Inflammatory macrophage treated with lipopolysaccharide for 1 hour (primary cell): ENCODE measurements around the gene FAM174B.

Experiments
- DNase-seq, 2 donors: peaks; one replicate each; pipeline ENCODE4 v3.0.0-alpha.2; 2020 to 2022

FAM174B gene

DNA sequence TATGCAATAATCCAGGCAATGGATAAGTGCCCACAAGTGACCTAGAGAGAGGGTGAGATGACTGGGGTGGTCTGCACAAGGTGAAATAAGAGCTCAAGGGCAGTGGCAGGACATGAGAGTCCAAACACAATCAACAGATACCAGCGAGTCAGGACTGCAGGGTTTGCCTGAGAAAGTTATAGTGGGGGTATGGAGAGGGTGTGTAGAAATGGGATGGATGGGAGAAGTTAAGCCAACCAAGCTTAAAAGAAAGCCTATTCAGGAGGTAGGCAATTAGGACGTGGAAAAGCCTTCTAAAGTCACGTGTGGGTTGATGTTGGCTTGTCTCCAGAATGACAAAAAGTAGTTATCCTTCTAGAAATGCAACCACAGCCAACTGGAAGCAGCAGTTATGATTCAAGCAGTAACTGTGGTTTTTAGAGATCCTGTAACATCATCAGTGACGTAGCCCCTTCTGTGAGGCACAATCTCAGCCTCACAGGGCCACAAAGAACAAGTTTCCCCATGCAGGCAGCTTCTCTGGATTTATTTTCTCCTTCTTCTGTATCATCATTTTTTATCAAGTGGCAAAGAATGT lies 56.1 kb downstream of the FAM174B start:
- no peak for DNase-seq

DNA sequence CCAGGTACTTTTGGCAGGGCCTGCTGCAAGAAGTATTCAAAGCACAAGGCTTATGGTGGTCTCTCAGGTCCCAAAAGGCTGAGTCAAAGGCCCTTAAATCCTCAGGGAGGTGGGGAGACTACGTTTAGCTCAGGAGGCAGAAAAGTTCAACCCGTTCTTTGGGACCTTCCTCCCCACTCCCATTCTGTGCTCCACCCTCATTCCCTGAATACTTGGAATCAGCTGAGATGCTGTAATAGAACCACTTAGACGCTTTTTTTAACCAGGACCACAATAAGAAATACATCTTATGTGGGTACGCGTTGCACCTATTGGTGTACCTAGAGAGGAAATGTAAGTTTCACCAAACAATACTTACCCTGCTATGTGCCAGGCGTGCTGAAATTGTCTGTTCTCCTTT lies 58.0 kb downstream of the FAM174B start:
- no peak for DNase-seq

DNA sequence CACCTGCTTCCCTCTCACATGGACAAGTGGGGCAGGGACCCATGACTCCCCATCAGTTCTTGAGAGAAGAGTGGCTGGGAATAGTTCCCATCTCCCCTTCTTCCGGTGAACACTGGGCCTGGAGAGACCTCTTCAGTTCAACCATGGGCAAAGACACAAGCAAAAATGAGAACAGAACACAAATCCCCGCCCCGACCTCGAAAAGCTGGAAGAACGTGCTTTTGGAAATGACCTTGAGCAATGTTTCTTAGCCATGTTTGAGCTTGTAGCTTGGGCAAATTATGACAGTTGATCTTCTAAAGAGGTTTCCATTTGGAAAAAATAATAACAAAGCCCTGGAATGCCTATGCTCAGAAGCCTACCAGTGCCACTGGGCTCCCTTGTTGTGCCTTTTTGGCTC lies 59.0 kb downstream of the FAM174B start:
- DNase-seq = no peak

DNA sequence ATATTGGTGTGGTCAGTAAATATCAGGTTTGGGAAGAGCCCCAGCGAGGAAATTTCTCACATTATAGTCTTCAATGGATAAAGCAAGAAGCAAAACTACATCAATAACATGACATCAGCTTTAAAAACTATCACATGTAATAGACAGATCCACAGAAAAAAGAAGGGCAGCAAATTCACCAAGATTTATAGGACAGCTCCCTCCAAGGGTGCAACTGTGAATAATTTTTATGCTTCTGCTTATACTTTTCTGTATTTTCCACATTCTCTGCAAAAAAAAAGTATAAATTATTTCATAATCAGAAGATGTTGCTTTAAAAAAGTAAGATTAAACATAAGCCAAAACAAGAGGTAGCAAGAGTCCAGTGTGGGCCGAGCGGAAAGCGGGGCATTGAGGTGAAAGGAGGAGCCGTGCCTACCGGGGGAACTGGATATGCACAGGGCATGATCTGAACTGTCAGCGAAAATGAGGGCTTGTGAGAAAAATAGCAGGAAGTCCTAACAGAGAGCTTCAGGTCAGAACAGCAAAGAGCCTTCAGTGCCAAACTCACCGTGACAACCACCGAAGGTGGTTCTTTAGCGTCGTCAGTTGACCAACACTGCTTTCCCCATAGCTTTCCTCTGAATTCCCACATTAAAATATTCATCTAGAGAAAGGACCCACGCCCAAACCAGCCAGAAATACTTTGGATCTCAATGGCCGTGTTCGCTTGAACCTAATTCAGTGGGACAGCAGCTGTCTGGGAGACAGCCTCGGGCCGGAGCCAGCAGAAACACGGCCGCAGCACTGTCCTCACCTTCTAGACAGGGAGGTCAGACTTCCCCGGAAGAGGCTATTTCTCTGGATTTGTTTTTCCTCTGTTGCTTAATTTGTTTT lies 59.8 kb downstream of the FAM174B start:
- no peak for DNase-seq

DNA sequence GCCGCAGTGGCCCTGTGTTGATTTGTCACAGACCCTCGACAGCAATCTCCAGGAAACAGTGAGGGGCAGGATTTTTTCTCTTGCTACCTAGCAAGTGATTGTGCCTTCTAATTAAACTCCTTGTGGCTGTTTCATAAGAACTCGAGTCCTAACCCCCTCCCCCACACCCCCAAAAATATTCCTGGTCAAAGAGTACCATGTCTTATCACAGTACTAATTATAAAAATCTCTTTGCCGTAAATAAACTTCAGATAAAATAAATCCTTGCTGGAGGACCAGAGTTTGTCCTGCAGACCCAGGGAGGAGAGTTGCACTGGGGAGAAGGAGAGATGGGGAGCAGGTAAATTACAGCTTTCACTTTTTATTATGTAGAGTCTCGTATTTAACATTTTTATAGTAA lies 64.3 kb downstream of the FAM174B start:
- no peak for DNase-seq

DNA sequence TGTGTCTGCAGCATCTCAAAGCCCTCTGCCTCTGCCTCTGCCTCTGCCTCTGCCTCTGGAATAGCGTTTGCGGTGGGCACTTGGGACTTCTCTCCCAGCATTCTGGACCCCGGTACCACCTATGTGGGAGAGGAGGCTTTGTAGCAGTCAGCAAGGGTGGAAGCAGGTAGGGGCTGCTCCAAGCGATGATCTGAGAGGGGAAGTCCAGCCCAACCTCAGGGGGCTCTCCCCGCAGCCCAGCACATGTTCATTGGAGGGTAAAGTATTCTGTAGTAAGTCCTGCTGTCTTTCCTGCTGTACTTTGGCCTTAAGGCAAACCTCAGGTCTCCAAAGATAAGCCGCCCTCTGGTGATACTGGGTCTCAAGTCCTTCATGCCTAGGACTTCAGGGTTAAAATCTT lies 68.6 kb downstream of the FAM174B start:
- no peak for DNase-seq

DNA sequence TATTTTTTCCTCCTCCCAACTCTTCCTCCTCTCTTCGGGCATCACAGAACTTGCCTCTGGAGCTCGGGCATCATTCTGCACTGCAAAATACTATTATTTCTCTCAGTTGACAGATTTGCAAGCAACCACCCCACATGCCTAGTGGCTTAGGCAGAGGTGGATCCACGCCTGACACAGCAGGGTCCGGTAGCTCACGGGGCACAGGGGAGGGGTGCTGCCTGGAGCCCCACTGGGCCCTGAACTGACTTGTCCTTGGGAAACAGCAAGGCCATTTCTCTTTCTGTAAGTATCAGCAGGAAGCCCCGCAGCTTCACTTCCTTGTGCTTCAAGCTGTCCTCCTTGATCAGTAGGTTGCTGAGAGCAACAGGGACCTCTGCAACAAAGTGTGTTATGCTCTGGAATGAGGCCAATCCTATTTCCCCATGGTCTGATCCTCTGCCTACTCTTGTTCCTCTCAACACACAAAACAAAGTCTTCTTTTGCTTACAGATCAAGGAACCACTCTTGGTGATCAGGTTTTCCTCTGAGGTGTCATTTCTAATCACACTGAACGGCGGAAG lies 69.1 kb downstream of the FAM174B start:
- DNase-seq = no peak

DNA sequence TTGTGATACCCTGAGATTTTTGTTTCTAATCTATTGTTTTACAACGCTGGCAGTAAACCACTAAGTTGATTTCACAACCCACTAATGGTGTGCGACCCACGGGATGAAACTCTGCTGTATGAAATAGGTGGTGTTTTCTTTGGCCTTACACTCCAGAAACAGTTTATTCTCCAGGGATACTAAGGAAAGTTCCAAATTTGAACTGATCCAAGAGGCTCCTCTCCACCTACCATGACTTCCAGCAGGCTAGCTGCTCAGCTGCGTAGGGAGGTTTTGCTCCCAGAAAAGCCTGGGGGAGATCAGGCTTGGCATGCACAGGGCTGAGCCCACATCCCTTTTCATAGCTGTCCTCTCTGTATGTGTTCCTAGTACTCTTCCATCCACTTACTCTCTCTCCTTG lies 71.5 kb downstream of the FAM174B start:
- DNase-seq = no peak

DNA sequence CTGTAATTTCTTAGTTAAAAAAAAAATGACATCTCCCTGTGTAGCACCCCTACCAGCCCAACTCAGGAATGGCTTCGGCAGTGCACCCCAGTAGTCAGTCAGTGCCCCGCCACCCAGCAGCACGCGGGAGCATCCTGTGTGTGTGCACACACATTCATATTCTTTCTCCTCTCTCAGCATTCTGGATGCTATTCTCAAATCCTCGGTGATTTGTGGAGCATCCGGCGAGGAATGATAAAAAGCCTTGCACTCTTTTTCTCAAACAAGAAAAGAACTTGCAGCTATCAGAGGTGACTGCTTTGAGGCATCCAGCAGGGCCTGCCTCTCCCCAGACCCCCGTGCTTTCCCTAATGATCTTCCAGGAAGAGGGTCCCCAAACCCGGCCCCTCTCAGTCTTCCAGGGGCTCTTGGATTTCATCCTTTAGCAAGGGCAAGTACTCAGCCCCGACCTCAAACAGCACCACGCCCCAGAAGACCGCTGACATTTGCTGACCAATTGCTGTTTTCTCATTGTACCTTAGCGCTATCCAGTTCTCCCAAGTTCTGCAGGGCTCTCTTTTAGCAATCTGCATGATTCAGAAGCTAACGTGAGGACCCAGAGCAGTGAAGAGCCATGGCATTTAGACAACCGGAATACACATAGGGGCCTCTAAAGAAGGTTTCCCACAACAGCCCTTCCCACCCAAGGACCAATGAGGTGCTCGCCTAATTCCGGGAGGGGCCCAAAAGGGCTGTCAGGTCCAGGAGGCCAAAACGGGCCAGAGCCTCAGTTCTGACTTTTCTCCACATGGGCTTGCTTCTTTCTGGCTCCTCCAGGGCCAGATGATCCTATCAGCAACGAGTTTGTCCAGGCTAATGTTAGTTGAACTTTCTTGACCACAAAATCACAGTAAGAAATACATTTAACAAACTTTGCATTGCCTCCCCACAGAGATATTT lies 72.2 kb downstream of the FAM174B start:
- DNase-seq = no peak

DNA sequence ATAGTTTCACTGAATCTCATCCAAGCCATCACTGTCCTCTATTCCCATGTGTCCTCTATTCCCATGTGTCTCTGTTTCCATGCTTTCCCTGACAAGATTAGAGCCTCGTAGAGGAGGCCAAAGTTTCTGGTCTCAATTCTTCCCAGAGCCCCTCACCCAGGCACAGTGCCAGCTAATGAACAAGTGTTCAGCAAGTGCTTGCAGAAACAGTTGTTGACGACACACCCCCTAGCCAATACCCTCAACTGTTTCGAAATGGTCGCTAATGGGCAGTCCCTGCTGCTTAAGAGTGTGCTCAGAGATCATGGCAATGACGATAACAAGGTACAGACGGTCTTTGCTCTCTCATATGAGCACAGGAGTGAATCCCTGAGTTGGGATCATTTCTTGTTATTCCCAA lies 73.4 kb downstream of the FAM174B start:
- no peak for DNase-seq

DNA sequence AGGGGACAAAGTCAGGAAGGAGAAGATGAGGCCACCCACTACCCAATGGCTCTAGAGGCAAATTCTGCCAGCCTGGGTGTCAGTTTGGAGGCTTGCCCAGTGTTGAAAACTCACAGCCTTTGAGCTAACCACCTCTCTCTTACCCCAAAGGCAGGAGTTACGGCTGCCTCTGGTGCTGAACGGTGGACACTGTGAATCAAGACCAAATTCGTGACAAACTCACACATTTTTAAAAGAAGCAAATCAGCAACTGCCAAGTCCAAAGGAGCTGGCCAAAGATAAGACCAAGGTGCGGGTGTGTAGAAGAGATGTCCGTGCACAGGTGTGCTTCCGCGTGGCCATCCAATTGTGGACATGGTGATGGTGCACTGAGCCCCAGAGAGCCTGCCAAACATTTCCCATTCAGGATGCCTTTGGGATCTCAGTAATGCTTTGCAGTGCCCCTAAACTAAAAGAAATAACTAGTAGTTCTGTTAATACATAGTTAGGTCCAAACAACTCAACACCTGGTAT lies 74.6 kb downstream of the FAM174B start:
- DNase-seq = no peak

DNA sequence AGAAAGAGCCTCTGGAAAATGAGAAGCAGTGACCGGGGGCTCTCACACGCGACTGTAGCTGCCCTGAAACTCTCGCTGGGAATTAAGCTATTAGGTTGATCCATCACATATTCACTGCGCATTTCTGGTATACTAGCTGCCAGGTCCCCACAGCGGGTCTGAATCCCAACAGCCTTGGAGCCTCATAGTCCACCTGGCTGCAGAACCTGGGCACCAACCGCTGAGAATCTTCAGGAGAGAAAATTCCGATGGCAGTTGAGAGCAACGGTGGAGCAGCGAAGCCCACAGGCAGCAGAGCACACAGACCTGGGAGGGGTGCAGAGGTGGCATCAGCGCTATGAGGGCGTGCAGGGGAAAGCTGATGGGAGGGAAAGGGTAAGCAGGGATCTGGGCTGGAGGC lies 75.1 kb downstream of the FAM174B start:
- no peak for DNase-seq

DNA sequence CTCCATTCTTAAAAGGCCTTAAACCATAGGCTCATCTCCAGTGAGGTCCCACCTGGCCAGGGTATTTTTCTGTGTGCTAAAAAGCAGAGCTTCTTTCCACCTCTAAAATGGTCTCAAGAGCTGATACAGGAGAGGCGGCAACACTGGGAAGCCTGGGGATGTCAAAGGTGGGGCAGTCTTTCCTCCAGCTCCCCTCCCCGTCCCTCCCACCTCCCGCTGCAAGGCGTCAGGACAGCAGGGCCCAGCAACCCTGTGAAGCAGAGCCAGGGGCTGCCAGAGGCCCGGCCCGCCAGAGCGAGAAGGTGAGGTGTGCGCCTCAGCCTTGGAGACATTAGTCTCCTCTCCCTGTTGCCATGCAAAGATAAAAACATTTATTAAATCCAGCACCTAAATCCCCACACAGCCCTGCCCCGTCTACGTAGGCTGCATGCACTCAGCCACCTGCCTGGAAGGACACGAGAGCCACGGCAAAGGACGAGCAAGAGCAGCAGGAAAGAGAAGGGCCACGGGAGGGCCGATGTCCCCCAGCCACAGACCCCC lies 75.6 kb downstream of the FAM174B start:
- DNase-seq = no peak

DNA sequence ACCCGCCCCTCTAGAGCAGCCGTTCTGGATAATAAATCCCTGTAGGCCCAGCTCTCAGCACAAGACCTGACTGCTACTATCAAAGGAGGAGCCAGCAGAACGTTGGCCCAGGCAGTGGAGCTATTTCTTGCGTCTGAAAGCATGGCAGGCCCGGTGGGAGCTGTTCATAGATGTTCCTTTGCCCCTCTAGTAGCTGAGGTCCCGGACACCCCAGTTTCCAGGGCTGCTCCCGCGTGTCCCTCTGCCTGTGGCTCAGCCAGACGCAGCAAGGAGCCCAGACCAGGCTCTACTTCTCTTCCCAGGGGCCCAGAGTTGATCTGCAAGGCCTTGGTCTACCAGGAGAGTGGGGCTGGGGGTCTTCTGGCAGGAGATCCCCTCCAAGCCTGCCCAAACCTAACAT lies 76.1 kb downstream of the FAM174B start:
- no peak for DNase-seq

DNA sequence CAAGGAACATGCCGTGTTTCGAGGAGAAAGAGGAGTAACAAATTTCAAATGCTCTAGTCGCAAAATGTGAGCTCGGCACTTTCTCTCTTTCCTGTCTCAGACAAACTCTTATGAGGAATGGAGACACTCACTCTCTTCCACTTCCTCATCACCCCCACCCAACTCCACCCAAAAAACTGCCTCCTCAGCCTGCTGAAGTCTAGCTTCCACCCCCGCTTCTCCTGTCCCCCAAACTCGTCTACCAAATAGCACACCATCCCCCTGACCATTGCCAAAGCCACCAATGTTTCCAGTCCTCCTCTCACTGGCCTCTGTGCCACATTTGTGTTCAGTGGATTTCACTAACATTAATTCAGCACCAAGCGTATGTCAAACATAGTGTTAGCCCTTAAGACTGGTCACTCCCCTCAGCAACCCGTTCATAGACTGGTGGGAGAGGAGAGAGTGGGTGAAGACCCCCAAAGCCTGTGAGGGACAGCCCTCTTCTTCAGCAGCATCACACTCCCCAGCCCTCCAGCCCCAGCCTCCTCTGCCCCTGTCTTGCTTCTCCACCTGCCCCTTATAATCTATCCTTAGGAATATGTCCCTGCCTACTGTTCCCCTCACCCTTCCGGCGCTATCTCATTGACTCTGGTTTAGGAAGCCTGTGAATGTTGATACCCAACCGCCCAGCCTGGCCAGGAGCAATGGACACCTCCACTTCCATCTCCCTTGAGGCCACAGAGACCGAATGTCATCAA lies 77.3 kb downstream of the FAM174B start:
- no peak for DNase-seq

DNA sequence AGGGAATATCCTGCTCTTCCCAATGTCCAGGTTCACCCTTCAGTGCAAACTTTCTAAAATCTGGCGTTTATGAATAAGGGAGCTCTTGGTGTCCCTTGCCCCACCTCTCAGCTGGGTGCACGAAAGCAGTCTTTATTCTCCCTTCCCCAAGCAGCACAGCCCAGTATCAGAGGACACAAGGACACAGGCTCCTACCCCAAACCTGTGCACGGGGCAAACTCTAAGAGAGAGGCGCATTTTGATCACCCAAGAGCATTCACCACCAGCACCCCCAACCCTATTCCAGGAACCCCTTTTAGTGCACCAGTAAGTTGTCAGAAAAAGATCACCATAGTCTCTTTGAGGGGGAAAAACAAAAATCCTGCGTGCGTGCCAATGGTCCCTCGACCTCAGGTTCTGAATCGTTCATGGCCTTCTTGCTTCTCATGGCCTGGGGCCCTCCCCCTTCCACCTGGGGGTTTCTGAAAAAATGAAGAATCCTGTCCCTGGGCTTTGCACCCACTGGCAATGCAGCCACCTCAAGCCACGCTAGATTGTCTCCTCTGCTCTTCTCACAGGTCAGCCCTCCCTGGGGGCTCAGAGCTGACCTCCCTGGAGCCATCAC lies 78.9 kb downstream of the FAM174B start:
- DNase-seq = no peak

DNA sequence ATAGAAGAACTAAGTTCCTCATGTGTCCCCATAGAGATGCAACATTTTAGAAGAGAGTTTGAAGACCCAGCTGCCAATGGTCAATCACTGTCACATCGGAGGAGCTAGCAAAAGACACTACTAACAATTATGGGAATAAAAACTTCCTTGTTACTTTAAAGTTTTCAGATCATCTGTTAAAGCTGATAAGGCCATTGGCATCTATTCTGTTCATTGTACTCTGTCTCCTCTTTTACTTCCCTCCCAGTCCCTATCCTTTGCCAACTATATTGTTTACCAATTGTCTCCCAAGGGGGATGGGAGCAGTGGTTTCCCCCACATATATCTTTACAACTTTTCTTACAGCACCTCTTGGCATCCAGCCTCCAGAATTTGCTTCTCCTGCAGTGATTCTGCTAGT lies 81.0 kb downstream of the FAM174B start:
- no peak for DNase-seq

DNA sequence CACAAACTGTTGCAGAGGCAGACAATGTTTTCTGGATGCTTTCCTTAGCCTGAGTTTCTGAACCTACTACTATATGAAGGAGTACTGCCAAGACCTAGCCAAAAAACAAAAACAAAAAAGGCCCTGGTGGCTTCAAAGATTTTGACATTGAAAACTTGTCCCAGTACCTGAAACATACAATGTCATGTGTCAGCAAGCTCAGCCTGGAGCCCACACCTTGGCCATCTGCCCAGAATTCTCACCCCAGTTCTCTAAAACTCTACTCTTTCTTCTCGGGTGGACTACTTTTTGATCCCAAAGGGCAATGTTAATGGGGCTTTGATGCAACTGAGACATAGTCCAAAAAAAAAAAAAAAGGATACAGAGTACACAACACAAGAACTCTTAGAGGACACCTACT lies 81.4 kb downstream of the FAM174B start:
- no peak for DNase-seq

DNA sequence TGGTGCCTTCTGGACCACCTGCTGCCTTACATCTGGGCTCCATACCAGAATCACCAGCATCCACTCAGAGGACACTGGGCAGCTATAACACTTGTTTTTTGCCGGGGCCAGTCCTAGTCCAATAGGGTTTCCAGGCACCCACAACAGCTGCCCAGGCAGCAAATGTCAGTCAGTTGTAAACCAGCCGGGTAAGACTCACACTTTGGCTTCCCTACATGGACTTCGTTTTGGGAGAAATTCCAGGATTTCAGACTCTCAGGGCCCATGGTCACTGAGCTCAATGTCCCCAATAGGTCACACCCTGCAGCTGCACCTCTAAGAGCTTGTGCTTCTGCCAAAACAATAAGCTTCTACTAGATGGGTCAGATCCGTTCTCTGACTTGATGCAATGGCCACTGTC lies 83.8 kb downstream of the FAM174B start:
- no peak for DNase-seq

DNA sequence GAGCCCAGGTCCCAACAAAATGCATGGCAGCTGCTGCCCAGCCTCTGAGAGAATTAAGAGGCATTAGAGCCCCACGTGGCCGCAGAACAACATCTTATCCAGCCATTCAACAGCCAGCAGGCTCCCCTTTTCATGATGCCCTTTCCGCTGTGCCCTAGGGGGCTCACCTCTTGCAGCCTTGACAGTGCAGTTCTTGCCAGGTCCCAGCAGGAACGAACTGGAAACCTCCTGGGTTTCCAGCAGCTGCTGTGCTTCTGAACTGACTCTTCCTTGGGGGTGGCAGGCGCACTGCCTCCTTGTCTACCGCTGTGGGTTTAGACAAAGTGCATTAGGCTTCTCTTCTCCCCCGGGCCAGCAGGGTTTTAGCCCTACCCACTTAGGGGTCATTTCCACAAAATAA lies 85.2 kb downstream of the FAM174B start:
- no peak for DNase-seq

DNA sequence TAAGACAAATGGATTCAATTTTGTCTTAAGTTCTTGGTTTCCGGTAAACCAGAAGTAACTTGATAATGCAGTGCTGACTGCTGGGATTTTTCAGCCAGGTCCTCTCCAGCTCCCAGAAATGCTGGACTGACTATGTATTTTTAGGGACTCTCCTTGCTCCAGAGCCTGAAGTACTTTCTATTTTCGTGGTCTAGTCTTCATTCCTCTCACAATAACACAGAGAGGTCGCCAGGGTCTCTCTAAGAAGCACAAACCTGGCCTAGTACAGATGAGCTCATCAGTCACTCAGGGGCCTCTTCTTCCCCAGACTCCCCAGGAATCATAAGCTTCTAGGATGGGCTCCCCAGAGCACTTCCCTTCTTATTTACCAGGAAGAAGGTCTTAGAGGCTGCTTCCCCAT lies 85.8 kb downstream of the FAM174B start:
- no peak for DNase-seq
